BLaER1 (cell line): ENCODE data around the gene OR2Y1.
A peak's percentile ranks its signal among the peaks of the same experiment; 100 is the strongest.
"Not testable (repeated sequence)": the region's sequence is repeated elsewhere in the genome, so short reads cannot be mapped to it uniquely, and the experiment has no call there.

Source experiments
- H3K27ac ChIP-seq: shearing (Covaris generic); formaldehyde crosslinking; 2 replicates; pipeline ENCODE4 v1.8.1; 2022
- H3K27me3 ChIP-seq: shearing (Covaris generic); formaldehyde crosslinking; 2 replicates; pipeline ENCODE4 v1.8.1; 2022
- H3K36me3 ChIP-seq: shearing (Covaris generic); formaldehyde crosslinking; 2 replicates; pipeline ENCODE4 v1.8.1; 2022
- H3K4me1 ChIP-seq: shearing (Covaris generic); formaldehyde crosslinking; 2 replicates; pipeline ENCODE4 v1.8.1; 2022
- H3K4me2 ChIP-seq: shearing (Covaris generic); formaldehyde crosslinking; 2 replicates; pipeline ENCODE4 v1.8.1; 2022
- H3K4me3 ChIP-seq: shearing (Covaris generic); formaldehyde crosslinking; 2 replicates; pipeline ENCODE4 v1.8.1; 2022
- H3K9ac ChIP-seq: shearing (Covaris generic); formaldehyde crosslinking; 2 replicates; pipeline ENCODE4 v1.8.1; 2022
- H3K9me3 ChIP-seq: shearing (Covaris generic); formaldehyde crosslinking; 2 replicates; pipeline ENCODE4 v1.8.1; 2022
- H4K20me1 ChIP-seq: shearing (Covaris generic); formaldehyde crosslinking; 2 replicates; pipeline ENCODE4 v1.8.1; 2022
- Cebpa-rat ChIP-seq: shearing (Covaris generic); IDR thresholded peaks from 2 replicates; pipeline ENCODE4 v1.8.1; 2022

Gene OR2Y1, protein sequence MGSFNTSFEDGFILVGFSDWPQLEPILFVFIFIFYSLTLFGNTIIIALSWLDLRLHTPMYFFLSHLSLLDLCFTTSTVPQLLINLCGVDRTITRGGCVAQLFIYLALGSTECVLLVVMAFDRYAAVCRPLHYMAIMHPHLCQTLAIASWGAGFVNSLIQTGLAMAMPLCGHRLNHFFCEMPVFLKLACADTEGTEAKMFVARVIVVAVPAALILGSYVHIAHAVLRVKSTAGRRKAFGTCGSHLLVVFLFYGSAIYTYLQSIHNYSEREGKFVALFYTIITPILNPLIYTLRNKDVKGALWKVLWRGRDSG

DNA sequence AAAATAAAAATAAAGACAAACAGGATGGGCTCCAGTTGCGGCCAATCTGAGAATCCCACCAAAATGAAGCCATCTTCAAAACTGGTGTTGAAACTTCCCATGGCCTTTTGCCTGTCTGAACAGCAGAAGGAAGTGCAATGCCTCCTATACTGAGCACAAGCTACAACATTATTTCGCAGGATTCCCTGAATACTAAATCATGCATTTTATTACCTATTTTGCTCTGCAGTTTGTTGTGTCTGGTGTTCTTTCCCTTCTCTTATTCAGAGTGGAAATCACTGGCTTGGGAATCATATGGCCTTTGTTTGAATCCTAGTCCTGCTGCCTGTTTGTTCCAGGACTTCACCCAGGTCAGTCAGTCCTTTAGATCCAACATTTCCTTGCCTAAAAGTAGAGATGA, at the start of gene OR2Y1:
Gene OR2Y1, minus strand, starts transcription at position 101 of the 400 bp plus-strand sequence. Its CDS starts 0 bp downstream, at position 101.
- no peak for TF ChIP-seq Cebpa-rat

DNA sequence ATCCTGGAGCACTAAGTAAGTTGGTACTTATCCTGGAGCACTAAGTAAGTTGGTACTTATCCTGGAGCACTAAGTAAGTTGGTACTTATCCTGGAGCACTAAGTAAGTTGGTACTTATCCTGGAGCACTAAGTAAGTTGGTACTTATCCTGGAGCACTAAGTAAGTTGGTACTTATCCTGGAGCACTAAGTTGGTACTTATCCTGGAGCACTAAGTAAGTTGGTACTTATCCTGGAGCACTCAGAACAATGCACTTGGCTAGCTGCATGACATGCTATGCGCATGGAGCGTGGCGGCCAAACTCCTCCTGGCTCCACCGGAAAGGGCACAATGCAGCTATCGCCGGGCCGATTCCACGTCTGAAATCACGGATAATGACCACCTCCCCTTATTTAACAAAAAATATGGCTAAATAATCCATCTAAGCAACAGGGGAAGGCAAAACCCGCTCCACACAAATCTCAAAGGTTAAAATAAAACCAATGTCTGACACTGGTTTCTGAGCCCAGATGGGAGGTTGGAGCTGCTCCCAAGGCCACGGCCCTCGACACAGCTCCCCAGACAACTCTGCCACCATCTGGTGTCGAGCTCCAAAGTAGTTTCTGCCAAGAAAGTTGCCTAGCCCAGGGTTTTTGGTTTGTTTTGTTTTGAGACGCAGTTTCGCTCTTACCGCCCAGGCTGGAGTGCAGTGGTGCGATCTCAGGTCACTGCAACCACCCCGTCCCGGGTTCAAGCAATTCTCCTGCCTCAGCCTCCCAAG, 49.0 kb upstream of the OR2Y1 start:
- Histone ChIP-seq H4K20me1 (peaks cover 83% of the 10 kb centered on the region), H3K36me3 (peaks cover 60% of the 10 kb centered on the region), H3K4me1 (peaks cover 63% of the 10 kb centered on the region)
- H3K4me2 ChIP-seq, H3K4me3 ChIP-seq, H3K9me3 ChIP-seq, H3K9ac ChIP-seq, H3K27ac ChIP-seq, H3K27me3 ChIP-seq: not testable (repeated sequence)

More for the DNA sequence above, at the start of gene OR2Y1:
- Histone ChIP-seq H4K20me1 (no peaks in the 10 kb centered on the region), H3K4me2 (no peak within 1 kb of the TSS), H3K27ac (no peak within 1 kb of the TSS), H3K9ac (no peak within 1 kb of the TSS), H3K9me3 (no peaks in the 10 kb centered on the region), H3K27me3 (no peaks in the 10 kb centered on the region), H3K4me1 (no peaks in the 10 kb centered on the region), H3K4me3 (no peak within 1 kb of the TSS), H3K36me3 (no peaks in the 10 kb centered on the region)

DNA sequence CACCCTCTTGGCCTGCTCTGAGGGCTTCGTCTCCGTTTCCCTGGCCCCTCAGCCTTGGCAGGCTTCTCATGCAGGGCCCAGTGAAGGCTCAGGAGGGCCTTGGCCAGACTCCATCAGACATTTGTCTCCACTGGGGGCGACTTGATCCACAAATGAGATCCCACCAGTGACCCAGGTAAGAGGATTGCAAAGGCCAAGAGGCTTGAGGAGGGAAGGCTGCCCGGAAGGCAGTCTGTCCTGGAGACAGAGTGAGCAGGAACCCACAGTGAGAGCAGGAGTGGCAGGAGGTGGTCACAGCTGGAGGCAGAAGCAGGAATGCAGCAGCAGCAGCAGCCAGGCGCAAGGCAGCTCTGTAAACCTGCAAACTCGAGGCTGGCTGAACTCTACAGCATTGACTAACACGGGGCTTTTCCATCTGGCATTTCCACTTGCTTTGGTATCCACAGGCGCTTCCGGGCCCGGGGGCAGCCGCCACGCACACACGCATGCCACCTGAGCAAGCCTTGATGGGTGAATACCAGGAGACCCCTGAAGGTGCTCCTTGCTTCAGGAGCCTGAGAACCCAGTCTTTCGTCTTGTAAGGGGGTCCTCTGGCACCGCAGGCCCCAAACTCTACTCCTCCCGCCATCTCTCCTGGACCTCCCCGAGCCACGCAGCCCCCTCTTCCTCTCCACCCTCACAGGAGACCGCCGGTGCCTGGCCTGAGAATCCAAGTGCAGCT, 48.0 kb upstream of the OR2Y1 start:
- TF ChIP-seq Cebpa-rat, result no peak
- peaks cover 74% of the 10 kb centered on the region for H4K20me1 ChIP-seq
- no peak overlapping the region for H3K27ac ChIP-seq
- H3K4me2 ChIP-seq, result no peak overlapping the region
- H3K27me3 ChIP-seq, result no peaks in the 10 kb centered on the region
- H3K4me1 ChIP-seq, result peaks cover 54% of the 10 kb centered on the region
- no peak overlapping the region for H3K4me3 ChIP-seq
- no peaks in the 10 kb centered on the region for H3K9me3 ChIP-seq
- H3K9ac ChIP-seq, result no peak overlapping the region
- H3K36me3 ChIP-seq, result peaks cover 53% of the 10 kb centered on the region

DNA sequence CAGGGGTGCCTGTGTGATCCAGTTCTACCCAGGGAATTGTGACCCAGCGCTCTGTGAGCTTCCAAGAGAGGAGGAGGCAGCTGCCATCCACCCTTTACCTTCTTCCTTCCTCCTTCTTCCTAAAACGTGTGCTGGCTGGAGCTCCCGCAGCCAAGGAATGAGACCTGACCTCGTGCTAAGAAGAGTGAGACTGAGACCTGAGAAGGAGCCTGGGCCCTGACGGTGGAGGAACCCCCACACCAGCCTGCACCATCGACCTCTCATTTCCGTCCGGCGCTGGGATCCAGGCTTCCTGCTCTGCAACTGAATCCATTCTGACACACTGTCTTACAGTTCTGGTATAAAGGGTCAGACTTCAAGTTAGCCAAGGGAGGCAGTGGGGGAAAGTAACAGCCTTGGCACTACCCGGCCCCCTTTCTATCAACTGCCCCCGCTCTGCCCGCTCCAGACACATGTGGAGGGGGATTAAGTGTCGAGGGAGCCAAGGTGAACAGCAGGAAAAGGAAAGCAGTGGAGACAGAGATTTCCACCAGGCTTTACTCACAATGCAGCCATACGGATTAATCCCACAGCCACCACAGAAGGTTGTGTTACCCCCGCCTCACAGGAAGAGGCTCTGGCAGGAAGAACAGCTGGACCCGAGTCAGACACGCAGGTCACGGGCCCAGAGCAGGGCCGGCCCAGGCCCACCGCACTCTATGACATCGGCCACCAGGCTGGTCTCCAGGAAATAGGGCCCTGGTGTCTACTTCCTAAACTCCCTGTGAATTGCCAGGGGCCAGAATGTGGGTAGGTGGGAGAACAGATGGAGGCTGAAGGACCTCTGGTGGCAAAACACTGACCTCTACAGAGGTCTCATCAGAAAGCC, 46.9 kb upstream of the OR2Y1 start:
- peaks cover 50% of the 10 kb centered on the region for H3K4me1 ChIP-seq
- peak overlapping the region; percentile 45; the same call in 1 of the 2 replicates for H3K9ac ChIP-seq
- peak overlapping the region; percentile 58 for H3K4me2 ChIP-seq
- no peaks in the 10 kb centered on the region for H3K27me3 ChIP-seq
- peaks cover 42% of the 10 kb centered on the region for H3K36me3 ChIP-seq
- H3K9me3 ChIP-seq, result 0 out of 2 replicates have a peak, but pooled peaks cover 4% of the 10 kb centered on the region
- H3K27ac ChIP-seq, result peak overlapping the region; percentile 59
- H4K20me1 ChIP-seq, result peaks cover 63% of the 10 kb centered on the region
- TF ChIP-seq Cebpa-rat, result no peak
- H3K4me3 ChIP-seq, result no peak overlapping the region

DNA sequence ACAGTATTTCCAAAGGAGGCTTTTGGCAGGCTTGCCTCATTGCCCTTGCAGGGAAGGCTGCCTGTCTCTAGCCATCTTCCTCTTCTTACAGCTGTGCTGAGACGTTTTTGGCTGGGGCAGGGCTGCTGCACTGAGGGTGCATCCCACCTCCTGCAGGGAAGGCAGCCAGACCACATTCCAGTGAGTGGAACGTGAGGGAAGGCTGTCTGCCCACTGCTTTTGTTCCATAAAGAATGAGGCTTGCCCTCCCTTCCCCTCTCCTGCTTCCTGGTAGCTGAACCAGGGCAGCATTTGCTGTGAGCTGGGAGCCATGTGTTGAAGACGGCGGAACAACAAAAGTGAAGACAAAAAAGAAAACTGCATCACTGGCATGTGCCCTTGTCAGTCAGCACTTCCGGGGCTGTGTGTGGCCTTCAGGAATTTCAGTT, 46.0 kb upstream of the OR2Y1 start:
- Histone ChIP-seq H3K4me3 (no peak overlapping the region), H3K27me3 (no peaks in the 10 kb centered on the region), H3K36me3 (peaks cover 32% of the 10 kb centered on the region), H3K9ac (no peak overlapping the region; the same call in 1 of the 2 replicates), H4K20me1 (peaks cover 53% of the 10 kb centered on the region), H3K27ac (peak overlapping the region; percentile 23; the same call in 1 of the 2 replicates), H3K4me2 (peak overlapping the region; percentile 58), H3K9me3 (0 out of 2 replicates have a peak, but pooled peaks cover 4% of the 10 kb centered on the region), H3K4me1 (peaks cover 45% of the 10 kb centered on the region)
- TF ChIP-seq Cebpa-rat, result no peak

DNA sequence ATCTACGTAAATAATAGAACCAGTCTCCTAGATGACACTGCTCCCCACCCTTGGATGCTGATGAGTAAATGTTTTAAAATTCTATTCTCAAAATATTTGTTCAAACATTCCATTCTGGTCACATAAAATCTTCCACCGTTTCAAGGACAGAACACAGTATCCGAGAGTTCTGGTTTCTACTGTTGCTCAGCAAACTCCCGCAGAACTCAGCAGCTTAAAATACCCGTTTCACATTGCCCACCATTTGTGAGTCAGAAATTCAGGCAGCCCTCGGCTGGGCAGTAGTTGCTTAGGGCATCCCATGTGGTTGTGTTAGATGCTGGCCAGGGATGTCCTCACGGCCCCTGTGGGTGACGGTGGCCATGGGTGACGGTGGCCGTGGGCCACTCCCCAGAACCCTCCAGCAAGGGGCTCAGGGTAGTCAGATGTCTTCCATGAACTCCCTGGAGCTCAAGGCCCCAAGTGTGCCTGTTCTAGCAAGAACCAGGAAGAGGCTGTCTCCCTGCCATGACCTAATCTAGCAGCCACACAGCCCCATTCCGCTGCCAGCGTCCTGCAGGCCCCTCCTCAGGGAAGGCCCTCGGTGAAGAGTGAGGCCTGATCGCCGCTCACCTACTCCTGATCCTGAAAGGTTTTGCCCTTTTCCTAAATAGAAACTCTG, 45.4 kb upstream of the OR2Y1 start:
- Histone ChIP-seq H3K27me3 (no peaks in the 10 kb centered on the region), H3K9me3 (0 out of 2 replicates have a peak, but pooled peaks cover 4% of the 10 kb centered on the region), H3K9ac (no peak overlapping the region), H3K36me3 (peaks cover 27% of the 10 kb centered on the region), H3K4me1 (peaks cover 45% of the 10 kb centered on the region), H4K20me1 (peaks cover 48% of the 10 kb centered on the region), H3K27ac (peak overlapping the region; percentile 23; the same call in 1 of the 2 replicates), H3K4me3 (no peak overlapping the region), H3K4me2 (peak overlapping the region; percentile 58; the same call in 1 of the 2 replicates)
- TF ChIP-seq Cebpa-rat, result no peak

DNA sequence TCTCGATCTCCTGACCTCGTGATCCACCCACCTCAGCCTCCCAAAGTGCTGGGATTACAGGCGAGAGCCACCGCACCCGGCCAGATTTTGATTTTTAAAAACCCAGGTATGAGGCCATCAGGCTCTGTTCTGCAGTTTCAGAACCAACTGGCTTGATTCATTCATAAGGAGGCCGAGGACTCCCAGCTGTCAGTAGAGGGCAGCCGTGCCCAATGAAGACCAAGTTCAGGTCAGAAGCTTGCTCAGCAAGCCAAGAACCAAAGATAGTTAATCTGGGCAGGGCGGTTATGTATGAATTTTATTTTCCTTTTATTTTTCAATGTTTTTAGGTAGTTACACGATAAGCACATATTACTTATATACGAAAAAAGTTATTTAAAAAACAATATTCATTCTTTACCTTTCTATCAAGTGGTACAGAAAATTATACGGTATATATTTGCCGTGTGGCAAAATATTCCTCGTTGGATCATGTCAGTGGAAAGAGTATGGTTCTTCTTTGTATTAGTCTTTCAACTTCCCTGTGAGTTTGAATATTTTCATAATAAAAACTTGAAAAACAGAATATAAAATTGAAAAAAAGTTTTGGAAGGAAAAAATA, 44.7 kb upstream of the OR2Y1 start:
- no peak overlapping the region for H3K9ac ChIP-seq
- peaks cover 41% of the 10 kb centered on the region for H4K20me1 ChIP-seq
- H3K4me1 ChIP-seq, result peaks cover 42% of the 10 kb centered on the region
- no peaks in the 10 kb centered on the region for H3K27me3 ChIP-seq
- no peak overlapping the region for H3K4me3 ChIP-seq
- TF ChIP-seq Cebpa-rat, result no peak
- H3K27ac ChIP-seq, result no peak overlapping the region
- H3K36me3 ChIP-seq, result peaks cover 20% of the 10 kb centered on the region
- no peak overlapping the region for H3K4me2 ChIP-seq
- H3K9me3 ChIP-seq, result 0 out of 2 replicates have a peak, but pooled peaks cover 4% of the 10 kb centered on the region

DNA sequence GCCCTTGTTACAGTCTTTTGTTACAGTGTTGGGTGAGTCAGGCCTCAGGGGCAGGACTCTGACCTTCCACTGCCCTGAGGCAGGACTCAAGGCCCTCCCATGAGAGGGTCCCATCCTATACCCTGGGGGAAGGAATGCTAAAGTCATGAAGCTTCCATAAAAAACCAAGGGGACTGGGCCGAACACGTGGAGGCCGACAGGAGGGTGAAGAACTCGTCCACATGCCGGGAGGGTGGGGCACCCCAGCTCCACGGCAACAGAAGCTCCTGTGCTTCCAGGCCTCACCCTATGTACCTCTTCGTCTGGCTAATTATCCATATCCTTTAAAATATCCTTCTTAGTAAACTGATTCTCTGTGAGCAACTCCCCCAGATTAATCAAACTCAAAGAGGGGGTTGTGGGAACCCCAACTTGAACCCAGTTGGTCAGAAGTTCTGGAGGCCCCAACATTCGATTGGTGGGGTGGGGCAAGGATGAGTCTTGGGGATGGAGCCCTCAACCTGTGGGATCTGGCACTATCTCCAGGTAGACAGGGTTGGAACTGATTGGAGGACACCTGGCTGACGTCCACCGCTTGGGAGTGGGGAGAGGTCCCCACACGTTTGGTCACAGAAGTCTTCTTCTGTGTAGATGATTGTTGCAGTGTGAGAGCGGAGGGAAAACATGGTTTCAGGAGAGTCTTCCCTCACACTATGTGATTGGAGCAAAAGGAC, 43.6 kb upstream of the OR2Y1 start:
- H3K36me3 ChIP-seq, result peaks cover 10% of the 10 kb centered on the region; the same call in 1 of the 2 replicates
- H3K4me2 ChIP-seq, result no peak overlapping the region
- no peak overlapping the region for H3K4me3 ChIP-seq
- peaks cover 30% of the 10 kb centered on the region for H4K20me1 ChIP-seq
- H3K4me1 ChIP-seq, result peaks cover 42% of the 10 kb centered on the region
- H3K27ac ChIP-seq, result no peak overlapping the region
- no peak overlapping the region for H3K9ac ChIP-seq
- no peaks in the 10 kb centered on the region for H3K27me3 ChIP-seq
- TF ChIP-seq Cebpa-rat, result no peak
- 0 out of 2 replicates have a peak, but pooled peaks cover 4% of the 10 kb centered on the region for H3K9me3 ChIP-seq
